Measurements from ENCODE around the gene ZNF415.

The ZNF415 gene

GRCh38 chr19:53112286-53112685 lies 20.4 kb downstream of the ZNF415 start:
- H3K36me3 ChIP-seq = no peaks in the 10 kb centered on the region
- no peak overlapping the region for H3K4me3 ChIP-seq (ENCODE audit: low read depth, low read length)
- no peaks in the 10 kb centered on the region for H3K4me1 ChIP-seq
- TF ChIP-seq CTCF (IDR thresholded peaks at IDR 0.05; ENCODE audit: low read depth, low read length) = no peak
- H3K9me3 ChIP-seq = no peaks in the 10 kb centered on the region
- no peaks in the 10 kb centered on the region for H3K27me3 ChIP-seq
- DNase-seq = no peak

GRCh38 chr19:53109527-53109926 lies 23.2 kb downstream of the ZNF415 start:
- no peaks in the 10 kb centered on the region for H3K36me3 ChIP-seq
- H3K27me3 ChIP-seq = no peaks in the 10 kb centered on the region
- H3K4me3 ChIP-seq (ENCODE audit: low read depth, low read length) = no peak overlapping the region
- H3K4me1 ChIP-seq = no peaks in the 10 kb centered on the region
- TF ChIP-seq CTCF (IDR thresholded peaks at IDR 0.05; ENCODE audit: low read depth, low read length) = no peak
- H3K9me3 ChIP-seq = no peaks in the 10 kb centered on the region
- DNase-seq = no peak

GRCh38 chr19:53103234-53104203 lies 29.2 kb downstream of the ZNF415 start, which contains the start of gene ZNF160:
Gene ZNF160 (minus strand): TSS chr19:53103422. CDS start chr19:53086276, 17,146 bp downstream.
- no peak for TF ChIP-seq CTCF (IDR thresholded peaks at IDR 0.05; ENCODE audit: low read depth, low read length)
- H3K4me3 ChIP-seq (ENCODE audit: low read depth, low read length) = peak within 1 kb of the TSS; percentile 94

GRCh38 chr19:53102756-53103233 lies 29.9 kb downstream of the ZNF415 start:
- no peak for TF ChIP-seq CTCF (IDR thresholded peaks at IDR 0.05; ENCODE audit: low read depth, low read length)
- peak; percentile 32 for DNase-seq

More at GRCh38 chr19:53103234-53104203, 29.2 kb downstream of the ZNF415 start, which contains the start of gene ZNF160:
- Histone ChIP-seq H3K9me3 (no peaks in the 10 kb centered on the region), H3K27me3 (no peaks in the 10 kb centered on the region), H3K4me1 (no peaks in the 10 kb centered on the region), H3K36me3 (no peaks in the 10 kb centered on the region)
- DNase-seq = peak; percentile 99

GRCh38 chr19:53102206-53102755 lies 30.4 kb downstream of the ZNF415 start:
- TF ChIP-seq CTCF (IDR thresholded peaks at IDR 0.05; ENCODE audit: low read depth, low read length) = no peak
- DNase-seq = peak; percentile 13
- H3K9me3 ChIP-seq = no peaks in the 10 kb centered on the region

More at GRCh38 chr19:53102756-53103233, 29.9 kb downstream of the ZNF415 start:
- peak overlapping the region; percentile 94 for H3K4me3 ChIP-seq (ENCODE audit: low read depth, low read length)
- no peaks in the 10 kb centered on the region for H3K4me1 ChIP-seq
- no peaks in the 10 kb centered on the region for H3K9me3 ChIP-seq
- no peaks in the 10 kb centered on the region for H3K27me3 ChIP-seq
- H3K36me3 ChIP-seq = no peaks in the 10 kb centered on the region

More at GRCh38 chr19:53102206-53102755, 30.4 kb downstream of the ZNF415 start:
- no peaks in the 10 kb centered on the region for H3K27me3 ChIP-seq
- H3K36me3 ChIP-seq = no peaks in the 10 kb centered on the region
- no peaks in the 10 kb centered on the region for H3K4me1 ChIP-seq
- H3K4me3 ChIP-seq (ENCODE audit: low read depth, low read length) = peak overlapping the region; percentile 94

Measured in BE2C (cell line).